Neural cell (in vitro differentiated cells): Measurements from ENCODE around the gene RUFY3. TPM values are rescaled to one million over a fixed set of nuclear protein-coding genes. Genes with fewer than 3 reads are reported as not detected.

Source experiments
- H2AFZ ChIP-seq: fragments of 200-600, 300-800 bp; sonication (generic), shearing (Covaris generic); 2 replicates; pipeline ENCODE4 v1.6.0; 2014; ENCODE audit warnings: low read depth, mild to moderate bottlenecking, antibody characterized with exemption, low read length, moderate library complexity
- H3F3A ChIP-seq: fragments of 200-600 bp; shearing (Covaris generic); 2 replicates; pipeline ENCODE4 v1.6.1; 2016; ENCODE audit warnings: mild to moderate bottlenecking, moderate library complexity, mixed read lengths, antibody characterized with exemption, low read length; ENCODE audit not compliant: insufficient read depth, poor library complexity, severe bottlenecking
- H3K27ac ChIP-seq: fragments of 200-600, 300-800 bp; sonication (generic), shearing (Covaris generic); 2 replicates; pipeline ENCODE4 v1.5.1; 2014; ENCODE audit warnings: mild to moderate bottlenecking, low read length, moderate library complexity
- H3K27me3 ChIP-seq: fragments of 300-800, 200-600 bp; sonication (generic), shearing (Covaris generic); 2 replicates; pipeline ENCODE4 v1.6.0; 2014; ENCODE audit warnings: mild to moderate bottlenecking, low read depth, low read length, moderate library complexity; ENCODE audit not compliant: insufficient read depth
- H3K36me3 ChIP-seq: fragments of 300-800, 200-600 bp; sonication (generic), shearing (Covaris generic); 2 replicates; pipeline ENCODE4 v1.5.1; 2014; ENCODE audit warnings: mild to moderate bottlenecking, antibody characterized with exemption, low read length, moderate library complexity; ENCODE audit not compliant: insufficient read depth
- H3K4me2 ChIP-seq: fragments of 300-800, 200-600 bp; sonication (generic), shearing (Covaris generic); 2 replicates; pipeline ENCODE4 v1.6.0; 2014; ENCODE audit warnings: mild to moderate bottlenecking, low read length
- H3K4me3 ChIP-seq: fragments of 300-800, 200-600 bp; sonication (generic), shearing (Covaris generic); 2 replicates; pipeline ENCODE4 v1.5.1; 2014; ENCODE audit warnings: mild to moderate bottlenecking, low read length, moderate library complexity
- H3K79me2 ChIP-seq: fragments of 200-600 bp; shearing (Covaris generic); replicated peaks from 2 replicates; pipeline ENCODE4 v1.6.0; 2014; ENCODE audit warnings: mild to moderate bottlenecking, low read length, moderate library complexity; ENCODE audit not compliant: insufficient read depth
- H3K9ac ChIP-seq: fragments of 300-800, 200-600 bp; sonication (generic), shearing (Covaris generic); 2 replicates; pipeline ENCODE4 v1.6.1; 2016; ENCODE audit warnings: mild to moderate bottlenecking, low read length, mixed read lengths
- H3K9me2 ChIP-seq: fragments of 200-600 bp; shearing (Covaris generic); 2 replicates; pipeline ENCODE4 v1.6.1; 2016; ENCODE audit warnings: mild to moderate bottlenecking, low read length, mixed read lengths; ENCODE audit not compliant: insufficient read depth
- H3K9me3 ChIP-seq: fragments of 200-600, 300-800 bp; sonication (generic), shearing (Covaris generic); 2 replicates; pipeline ENCODE4 v1.6.1; 2016; ENCODE audit warnings: mild to moderate bottlenecking, mixed run types, low read length, moderate library complexity, mixed read lengths
- H4K20me1 ChIP-seq: fragments of 200-600 bp; shearing (Covaris generic); 2 replicates; pipeline ENCODE4 v1.6.1; 2016; ENCODE audit warnings: mild to moderate bottlenecking, mixed run types; ENCODE audit not compliant: insufficient read depth
- CTCF ChIP-seq: fragments of 450-650 bp; IDR thresholded peaks from 2 replicates; pipeline ENCODE4 v1.5.1; 2014; ENCODE audit warnings: antibody characterized with exemption, mild to moderate bottlenecking, moderate library complexity; ENCODE audit not compliant: poor library complexity, severe bottlenecking
- EP300 ChIP-seq: fragments of 450-650 bp; conservative IDR thresholded peaks from 2 replicates; pipeline ENCODE4 v1.6.1; 2014; ENCODE audit warnings: antibody characterized with exemption, mild to moderate bottlenecking, moderate library complexity; ENCODE audit not compliant: poor library complexity, severe bottlenecking
- EZH2 ChIP-seq: fragments of 200-600, 300-800 bp; shearing (Covaris generic), sonication (generic); IDR thresholded peaks from 2 replicates; pipeline ENCODE4 v1.6.1; 2014; ENCODE audit warnings: antibody characterized with exemption, low read length, borderline replicate concordance, mild to moderate bottlenecking; ENCODE audit not compliant: insufficient read depth, poor library complexity, severe bottlenecking
- MXI1 ChIP-seq: fragments of 450-650 bp; conservative IDR thresholded peaks from 2 replicates; pipeline ENCODE4 v1.6.1; 2014; ENCODE audit warnings: antibody characterized with exemption, mild to moderate bottlenecking; ENCODE audit not compliant: poor library complexity, severe bottlenecking
- POLR2AphosphoS5 ChIP-seq: IDR thresholded peaks from 2 replicates; pipeline ENCODE4 v1.6.1; 2012
- RAD21 ChIP-seq: fragments of 450-650 bp; conservative IDR thresholded peaks from 2 replicates; pipeline ENCODE4 v1.6.1; 2014; ENCODE audit warnings: antibody characterized with exemption, mild to moderate bottlenecking, moderate library complexity
- REST ChIP-seq: IDR thresholded peaks from 2 replicates; pipeline ENCODE4 v1.6.1; 2012; ENCODE audit warnings: borderline replicate concordance
- SMC3 ChIP-seq: fragments of 450-650 bp; conservative IDR thresholded peaks from 2 replicates; pipeline ENCODE4 v1.6.1; 2014; ENCODE audit warnings: antibody characterized with exemption, mild to moderate bottlenecking, moderate library complexity; ENCODE audit not compliant: poor library complexity
- TAF1 ChIP-seq: IDR thresholded peaks from 2 replicates; pipeline ENCODE4 v1.6.1; 2012; ENCODE audit warnings: low read depth
- polyA plus RNA-seq: library from polyadenylated mRNA; depleted of rRNA; stranded (reverse); fragments of >200 nt; gene quantifications from 2 replicates; pipeline ENCODE4 v1.2.3, GENCODE V29; 2014

RUFY3 gene
- polyA plus RNA-seq, 1 donor from 2014 or later: 414 TPM

DNA sequence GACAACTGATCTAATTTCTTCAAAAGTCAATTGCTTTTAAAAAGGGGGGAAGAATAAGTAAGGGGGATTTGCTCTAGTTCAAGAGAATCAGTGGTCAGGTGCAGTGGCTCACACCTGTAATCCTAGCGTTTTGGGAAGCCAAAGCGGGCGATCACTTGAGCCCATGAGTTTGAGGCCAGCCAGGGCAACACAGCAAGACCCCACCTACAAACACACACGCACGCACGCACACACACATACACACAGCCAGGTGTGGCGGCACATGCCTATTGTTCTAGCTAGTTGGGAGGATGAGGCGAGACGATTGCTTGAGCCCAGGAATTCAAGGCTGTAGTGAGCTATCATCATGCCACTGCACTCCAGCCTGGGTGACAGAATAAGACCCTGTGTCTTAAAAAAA, 108.3 kb downstream of the RUFY3 start:
- H2AFZ ChIP-seq: no peak overlapping the region
- no peak overlapping the region for H3K4me2 ChIP-seq
- no peaks in the 10 kb centered on the region for H4K20me1 ChIP-seq
- no peak overlapping the region for H3K9ac ChIP-seq
- no peak overlapping the region for H3K4me3 ChIP-seq
- no peak overlapping the region for H3K27ac ChIP-seq
- no peaks in the 10 kb centered on the region for H3K9me3 ChIP-seq
- no peaks in the 10 kb centered on the region for H3F3A ChIP-seq
- no peaks in the 10 kb centered on the region for H3K27me3 ChIP-seq
- H3K79me2 ChIP-seq: peaks cover 8% of the 10 kb centered on the region
- H3K36me3 ChIP-seq: no peaks in the 10 kb centered on the region
- TF ChIP-seq TAF1 (no peak), REST (no peak), CTCF (no peak), SMC3 (no peak), EZH2 (no peak), EP300 (no peak), RAD21 (no peak), POLR2AphosphoS5 (no peak), MXI1 (no peak)
- H3K9me2 ChIP-seq: no peaks in the 10 kb centered on the region

DNA sequence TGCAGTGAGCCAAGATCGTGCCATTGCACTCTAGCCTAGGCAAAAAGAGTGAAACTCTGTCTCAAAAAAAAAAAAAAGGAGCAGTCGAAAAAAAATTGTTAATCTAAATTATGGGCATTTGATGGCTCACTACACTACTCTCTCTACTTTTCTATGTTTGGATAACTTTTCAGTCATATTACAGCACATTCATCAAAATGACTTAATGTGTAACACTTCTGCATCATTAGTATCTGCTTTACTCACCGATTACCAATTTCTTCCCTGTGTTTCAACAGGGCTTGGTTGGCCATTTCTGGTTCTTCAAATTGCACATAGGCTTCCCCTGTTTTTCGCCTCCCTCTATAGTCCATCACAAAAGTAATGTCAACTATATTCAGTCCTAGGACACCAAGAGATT, 109.5 kb downstream of the RUFY3 start:
- H3K4me3 ChIP-seq: no peak overlapping the region
- no peaks in the 10 kb centered on the region for H3K9me2 ChIP-seq
- H4K20me1 ChIP-seq: no peaks in the 10 kb centered on the region
- no peak overlapping the region for H2AFZ ChIP-seq
- no peaks in the 10 kb centered on the region for H3K27me3 ChIP-seq
- no peak overlapping the region for H3K9ac ChIP-seq
- TF ChIP-seq EZH2 (no peak), REST (no peak), CTCF (no peak)
- no peak overlapping the region for H3K27ac ChIP-seq
- no peaks in the 10 kb centered on the region for H3K9me3 ChIP-seq
- peaks cover 16% of the 10 kb centered on the region for H3K79me2 ChIP-seq
- H3K36me3 ChIP-seq: no peaks in the 10 kb centered on the region
- no peaks in the 10 kb centered on the region for H3F3A ChIP-seq
- no peak overlapping the region for H3K4me2 ChIP-seq
